Measurements from ENCODE around the gene SLC2A1. TPM values are rescaled to one million over a fixed set of nuclear protein-coding genes. Genes with fewer than 3 reads are reported as not detected.

The SLC2A1 gene
- total RNA-seq, 1 experiment from 2014 or later = 327 TPM

GRCh38 chr1:42935313-42935895 is 23.3 kb downstream of the SLC2A1 start:
- H3K4me1 ChIP-seq (replicated peaks; ENCODE audit: insufficient read depth) = peaks cover 94% of the 10 kb centered on the region

GRCh38 chr1:42934541-42935312 is 23.9 kb downstream of the SLC2A1 start:
- peaks cover 16% of the 10 kb centered on the region for H3K36me3 ChIP-seq (ENCODE audit: low read depth)
- POLR2A ChIA-PET (ENCODE audit: unreplicated experiment) = interaction anchor here (0.5 kb wide), 1 partner anchor 424 kb away, joined by 5 read pairs; the partner anchor contains the start of gene CDC20

More at GRCh38 chr1:42935313-42935895, 23.3 kb downstream of the SLC2A1 start:
- intact Hi-C loops (cut with micrococcal nuclease; ENCODE audit: unreplicated experiment) = loop anchor here (5.0 kb wide), 1 partner anchor 432 kb away; the partner anchor contains the start of gene ELOVL1
- Histone ChIP-seq H3K4me3 (no peak overlapping the region), H3F3A (ENCODE audit: insufficient read depth, low read depth) (peaks cover 83% of the 10 kb centered on the region), H2AFZ (no peak overlapping the region), H3K79me2 (ENCODE audit: low read depth) (peaks cover 81% of the 10 kb centered on the region), H4K20me1 (ENCODE audit: insufficient read depth) (no peaks in the 10 kb centered on the region), H3K27me3 (ENCODE audit: insufficient read depth, low read depth) (no peaks in the 10 kb centered on the region), H3K27ac (peak overlapping the region; percentile 99), H3K9me3 (ENCODE audit: insufficient read depth, low read depth) (no peaks in the 10 kb centered on the region), H3K4me2 (peak overlapping the region; percentile 78), H3K9me2 (ENCODE audit: insufficient read depth) (no peaks in the 10 kb centered on the region), H3K36me3 (ENCODE audit: low read depth) (peaks cover 16% of the 10 kb centered on the region)
- CTCF ChIA-PET = interaction anchor here (0.6 kb wide), 1 partner anchor 9 kb away, joined by 3 read pairs; no protein-coding TSS in a partner anchor
- BruUV-seq (replicated peaks) = no TSS peak
- POLR2A ChIA-PET (ENCODE audit: unreplicated experiment) = interaction anchor here (0.6 to 1.1 kb wide), 3 partner anchors 11 to 355 kb away, joined by 4 to 8 read pairs (median 4); no protein-coding TSS in a partner anchor
- DNase-seq = no peak
- TF ChIP-seq CTCF (conservative IDR thresholded peaks at IDR 0.05) (no peak), EZH2 (IDR thresholded peaks at IDR 0.05; ENCODE audit: low read depth) (no peak)

More at GRCh38 chr1:42934541-42935312, 23.9 kb downstream of the SLC2A1 start:
- Histone ChIP-seq H4K20me1 (ENCODE audit: insufficient read depth) (no peaks in the 10 kb centered on the region), H2AFZ (no peak overlapping the region), H3K9me2 (ENCODE audit: insufficient read depth) (no peaks in the 10 kb centered on the region), H3K9me3 (ENCODE audit: insufficient read depth, low read depth) (no peaks in the 10 kb centered on the region), H3K27me3 (ENCODE audit: insufficient read depth, low read depth) (no peaks in the 10 kb centered on the region), H3K27ac (peak overlapping the region; percentile 99), H3K79me2 (ENCODE audit: low read depth) (peaks cover 81% of the 10 kb centered on the region), H3K4me2 (0 out of 2 replicates have a peak overlapping the region, but pooled peaks have one; percentile 70), H3F3A (ENCODE audit: insufficient read depth, low read depth) (peaks cover 76% of the 10 kb centered on the region), H3K4me3 (no peak overlapping the region), H3K4me1 (replicated peaks; ENCODE audit: insufficient read depth) (peaks cover 87% of the 10 kb centered on the region)
- no peak for DNase-seq
- BruUV-seq (replicated peaks) = no TSS peak
- CTCF ChIA-PET = interaction anchor here (0.6 kb wide), 2 partner anchors 10 to 114 kb away, joined by 3 to 6 read pairs; no protein-coding TSS in a partner anchor
- TF ChIP-seq CTCF (conservative IDR thresholded peaks at IDR 0.05) (no peak), EZH2 (IDR thresholded peaks at IDR 0.05; ENCODE audit: low read depth) (no peak)
- intact Hi-C loops (cut with micrococcal nuclease; ENCODE audit: unreplicated experiment) = loop anchor here (5.0 kb wide), 1 partner anchor 433 kb away; the partner anchor contains the start of gene ELOVL1

Measured in PC-9 (cell line).